GM12864 (cell line): ENCODE results near the gene KANK4.

Experiments
- DNase-seq: peaks from one replicate; pipeline ENCODE4 v3.0.0-alpha.2; 2011; ENCODE audit warnings: low read depth
- H3K4me3 ChIP-seq: 2 replicates; pipeline ENCODE4 v1.5.1; 2011; ENCODE audit warnings: mild to moderate bottlenecking, low read depth, low read length, control low read depth
- CTCF ChIP-seq: IDR thresholded peaks from 2 replicates; pipeline ENCODE4 v1.5.1; 2011; ENCODE audit warnings: low read depth, mild to moderate bottlenecking, moderate library complexity, low read length, control low read depth, inconsistent platforms; ENCODE audit errors: missing control alignments

The KANK4 gene

GRCh38 chr1:62327360-62328055 lies 8.3 kb upstream of the KANK4 start:
- no peak for TF ChIP-seq CTCF
- no peak overlapping the region for H3K4me3 ChIP-seq
- no peak for DNase-seq

- TF ChIP-seq CTCF = no peak
- H3K4me3 ChIP-seq = no peak overlapping the region
- DNase-seq = no peak
Measured at GRCh38 chr1:62325681-62326080, 6.4 kb upstream of the KANK4 start.

GRCh38 chr1:62325081-62325480 lies 5.8 kb upstream of the KANK4 start:
- no peak for DNase-seq
- no peak for TF ChIP-seq CTCF
- no peak overlapping the region for H3K4me3 ChIP-seq

- TF ChIP-seq CTCF = no peak
- no peak for DNase-seq
- no peak overlapping the region for H3K4me3 ChIP-seq
Measured at GRCh38 chr1:62321446-62321845, 2.2 kb upstream of the KANK4 start.

GRCh38 chr1:62318320-62318755 lies 896 bp downstream of the KANK4 start:
- DNase-seq = no peak
- no peak overlapping the region for H3K4me3 ChIP-seq
- TF ChIP-seq CTCF = no peak

- no peak overlapping the region for H3K4me3 ChIP-seq
- DNase-seq = no peak
- TF ChIP-seq CTCF = no peak
Measured at GRCh38 chr1:62317021-62317768, 2.0 kb downstream of the KANK4 start.

- no peak for TF ChIP-seq CTCF
- DNase-seq = no peak
- no peak overlapping the region for H3K4me3 ChIP-seq
Measured at GRCh38 chr1:62316135-62316534, 3.1 kb downstream of the KANK4 start.
